OCI-LY1 (cell line): ENCODE results near the gene SLC25A13.

ENCODE experiments used
- H2AFZ ChIP-seq: fragments of 200-600 bp; sonication (generic), shearing (Covaris generic); 2 replicates; pipeline ENCODE4 v1.6.0; 2014; ENCODE audit warnings: antibody characterized with exemption, mild to moderate bottlenecking, low read length
- H3F3A ChIP-seq: fragments of 200-600 bp; sonication (generic), shearing (Covaris generic); 2 replicates; pipeline ENCODE4 v1.6.0; 2014; ENCODE audit warnings: mild to moderate bottlenecking, antibody characterized with exemption, low read length, moderate library complexity; ENCODE audit not compliant: insufficient read depth
- H3K27ac ChIP-seq: fragments of 200-600 bp; sonication (generic); 2 replicates; pipeline ENCODE4 v1.5.1; 2014; ENCODE audit warnings: low read length, mixed run types, mild to moderate bottlenecking, low read depth; ENCODE audit not compliant: poor library complexity, severe bottlenecking
- H3K27me3 ChIP-seq: fragments of 200-600 bp; sonication (generic); 2 replicates; pipeline ENCODE4 v1.6.0; 2014; ENCODE audit warnings: antibody characterized with exemption, mild to moderate bottlenecking, low read length, moderate library complexity; ENCODE audit not compliant: insufficient read depth
- H3K36me3 ChIP-seq: fragments of 200-600 bp; sonication (generic); 2 replicates; pipeline ENCODE4 v1.6.1; 2014; ENCODE audit warnings: mild to moderate bottlenecking, antibody characterized with exemption, low read length, moderate library complexity, mixed read lengths; ENCODE audit not compliant: insufficient read depth
- H3K4me1 ChIP-seq: fragments of 200-600 bp; sonication (generic); 2 replicates; pipeline ENCODE4 v1.5.1; 2014; ENCODE audit warnings: mild to moderate bottlenecking, low read length, moderate library complexity; ENCODE audit not compliant: insufficient read depth, severe bottlenecking
- H3K4me2 ChIP-seq: fragments of 200-600 bp; sonication (generic), shearing (Covaris generic); 2 replicates; pipeline ENCODE4 v1.6.1; 2014; ENCODE audit warnings: low read length
- H3K4me3 ChIP-seq: fragments of 200-600 bp; sonication (generic); 2 replicates; pipeline ENCODE4 v1.5.1; 2014; ENCODE audit warnings: low read length, low read depth, mild to moderate bottlenecking, mixed read lengths; ENCODE audit not compliant: poor library complexity, severe bottlenecking
- H3K79me2 ChIP-seq: fragments of 200-600 bp; shearing (Covaris generic); 2 replicates; pipeline ENCODE4 v1.6.1; 2016; ENCODE audit warnings: mixed run types, low read length, mixed read lengths; ENCODE audit not compliant: insufficient read depth
- H3K9ac ChIP-seq: fragments of 200-600 bp; sonication (generic), shearing (Covaris generic); 2 replicates; pipeline ENCODE4 v1.6.1; 2014; ENCODE audit warnings: mild to moderate bottlenecking, low read length, mixed read lengths
- H3K9me2 ChIP-seq: fragments of 200-600 bp; sonication (generic), shearing (Covaris generic); 2 replicates; pipeline ENCODE4 v1.6.1; 2014; ENCODE audit warnings: low read depth, mild to moderate bottlenecking, low read length, mixed read lengths
- H3K9me3 ChIP-seq: fragments of 200-600 bp; shearing (Covaris generic); 2 replicates; pipeline ENCODE4 v1.6.1; 2014; ENCODE audit warnings: low read length, mixed read lengths
- H4K20me1 ChIP-seq: fragments of 200-600 bp; sonication (generic), shearing (Covaris generic); 2 replicates; pipeline ENCODE4 v1.6.0; 2016; ENCODE audit warnings: mild to moderate bottlenecking, low read length; ENCODE audit not compliant: insufficient read depth
- EZH2 ChIP-seq: fragments of 200-600 bp; sonication (generic), shearing (Covaris generic); IDR thresholded peaks from 2 replicates; pipeline ENCODE4 v1.8.0; 2017; ENCODE audit warnings: borderline replicate concordance, mixed run types, mild to moderate bottlenecking, antibody characterized with exemption, low read length, moderate library complexity, mixed read lengths
- TF ChIP-seq, protein P1 (sequence below): fragments of 200-600 bp; sonication (generic), shearing (Covaris generic); IDR thresholded peaks from 2 replicates; pipeline ENCODE4 v1.5.1; 2017; ENCODE audit warnings: mild to moderate bottlenecking, antibody characterized with exemption, low read length, moderate library complexity, mixed read lengths

SLC25A13 gene

DNA sequence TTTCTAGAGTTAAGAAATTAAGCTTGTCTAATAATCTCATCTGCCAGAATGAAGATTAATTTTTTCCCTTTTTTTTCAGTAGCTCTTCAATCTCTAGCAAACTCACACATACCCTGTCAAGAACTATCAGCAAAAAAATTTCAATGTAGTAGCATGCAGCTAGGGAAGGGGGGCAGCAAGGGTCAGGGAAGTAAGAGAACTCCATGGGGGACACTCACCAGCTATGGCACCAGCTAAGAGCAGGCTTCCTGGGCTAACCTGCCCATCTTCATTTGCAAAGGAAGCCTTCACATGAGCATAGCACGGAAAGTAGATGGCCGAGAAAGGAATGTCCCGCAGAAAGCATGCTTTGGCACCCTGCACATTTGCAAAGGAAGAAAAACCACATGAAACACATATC is 190.4 kb downstream of the SLC25A13 start:
- Histone ChIP-seq H3K36me3 (no peaks in the 10 kb centered on the region), H3K4me1 (no peaks in the 10 kb centered on the region), H3K9me2 (no peaks in the 10 kb centered on the region), H3K79me2 (no peaks in the 10 kb centered on the region), H3K4me2 (no peak overlapping the region), H3F3A (no peaks in the 10 kb centered on the region), H3K9me3 (no peaks in the 10 kb centered on the region), H4K20me1 (no peaks in the 10 kb centered on the region), H3K27me3 (no peaks in the 10 kb centered on the region), H3K27ac (no peak overlapping the region), H3K4me3 (no peak overlapping the region), H3K9ac (no peak overlapping the region), H2AFZ (no peak overlapping the region)
- TF ChIP-seq, protein P1, sequence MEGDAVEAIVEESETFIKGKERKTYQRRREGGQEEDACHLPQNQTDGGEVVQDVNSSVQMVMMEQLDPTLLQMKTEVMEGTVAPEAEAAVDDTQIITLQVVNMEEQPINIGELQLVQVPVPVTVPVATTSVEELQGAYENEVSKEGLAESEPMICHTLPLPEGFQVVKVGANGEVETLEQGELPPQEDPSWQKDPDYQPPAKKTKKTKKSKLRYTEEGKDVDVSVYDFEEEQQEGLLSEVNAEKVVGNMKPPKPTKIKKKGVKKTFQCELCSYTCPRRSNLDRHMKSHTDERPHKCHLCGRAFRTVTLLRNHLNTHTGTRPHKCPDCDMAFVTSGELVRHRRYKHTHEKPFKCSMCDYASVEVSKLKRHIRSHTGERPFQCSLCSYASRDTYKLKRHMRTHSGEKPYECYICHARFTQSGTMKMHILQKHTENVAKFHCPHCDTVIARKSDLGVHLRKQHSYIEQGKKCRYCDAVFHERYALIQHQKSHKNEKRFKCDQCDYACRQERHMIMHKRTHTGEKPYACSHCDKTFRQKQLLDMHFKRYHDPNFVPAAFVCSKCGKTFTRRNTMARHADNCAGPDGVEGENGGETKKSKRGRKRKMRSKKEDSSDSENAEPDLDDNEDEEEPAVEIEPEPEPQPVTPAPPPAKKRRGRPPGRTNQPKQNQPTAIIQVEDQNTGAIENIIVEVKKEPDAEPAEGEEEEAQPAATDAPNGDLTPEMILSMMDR = no peak; the same call in 1 of the 2 replicates
- TF ChIP-seq EZH2 = no peak

- no peaks in the 10 kb centered on the region for H3K27me3 ChIP-seq
- H3K27ac ChIP-seq = no peak overlapping the region
- H3K9me3 ChIP-seq = no peaks in the 10 kb centered on the region
- H3K9ac ChIP-seq = no peak overlapping the region
- no peak overlapping the region for H3K4me3 ChIP-seq
- H3K4me1 ChIP-seq = no peaks in the 10 kb centered on the region
- H3K4me2 ChIP-seq = no peak overlapping the region
- H3K9me2 ChIP-seq = no peaks in the 10 kb centered on the region
- no peaks in the 10 kb centered on the region for H3K79me2 ChIP-seq
- no peaks in the 10 kb centered on the region for H4K20me1 ChIP-seq
- H2AFZ ChIP-seq = no peak overlapping the region
- no peak for TF ChIP-seq EZH2
- TF ChIP-seq, protein P1 = no peak
- H3K36me3 ChIP-seq = no peaks in the 10 kb centered on the region
- H3F3A ChIP-seq = no peaks in the 10 kb centered on the region
Measured at GRCh38 chr7:96127746-96128145, 194.2 kb downstream of the SLC25A13 start.

DNA sequence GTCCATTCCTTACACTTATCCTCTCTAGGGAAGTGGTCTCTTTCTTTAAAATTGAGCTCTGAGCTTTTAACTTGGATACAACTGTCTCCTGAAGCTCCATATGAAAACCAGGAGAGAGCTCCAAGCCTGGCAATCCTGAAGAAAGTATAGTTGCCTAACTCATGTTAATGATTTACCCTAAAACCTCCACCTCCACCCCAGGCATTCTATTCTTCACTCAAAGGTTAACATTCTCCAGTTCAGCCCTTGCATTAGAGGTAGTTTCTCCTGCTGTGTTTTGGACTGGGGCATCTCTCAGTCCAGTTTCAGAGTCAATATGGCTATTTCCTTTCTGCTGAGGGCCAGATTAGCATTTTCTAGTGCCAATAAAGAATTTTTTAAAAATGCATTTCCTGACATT is 195.5 kb downstream of the SLC25A13 start:
- Histone ChIP-seq H3K4me2 (no peak overlapping the region), H3K9ac (no peak overlapping the region), H3K27ac (no peak overlapping the region), H3K27me3 (no peaks in the 10 kb centered on the region), H3K9me3 (no peaks in the 10 kb centered on the region), H2AFZ (no peak overlapping the region), H3F3A (no peaks in the 10 kb centered on the region), H4K20me1 (no peaks in the 10 kb centered on the region), H3K4me3 (no peak overlapping the region), H3K36me3 (0 out of 2 replicates have a peak, but pooled peaks cover 2% of the 10 kb centered on the region), H3K9me2 (no peaks in the 10 kb centered on the region), H3K79me2 (no peaks in the 10 kb centered on the region), H3K4me1 (no peaks in the 10 kb centered on the region)
- TF ChIP-seq, protein P1 = no peak
- no peak for TF ChIP-seq EZH2
